HepG2 (cell line): ENCODE measurements around the gene ZBTB22. TPM values are rescaled to one million over a fixed set of nuclear protein-coding genes. Genes with fewer than 3 reads are reported as not detected.

ENCODE experiments used
- CBX2 ChIP-seq, 2 experiments: fragments of 200-600 bp in 1 of 2; sonication (generic); formaldehyde crosslinking in 1 of 2; IDR thresholded peaks; 2 replicates each; pipeline versions ENCODE4 v1.7.0 to v1.8.1; 2018 to 2022; ENCODE audit warnings: low read depth in 2 of 2, low read length in 1 of 2, mild to moderate bottlenecking in 1 of 2, missing genetic modification reagents in 1 of 2
- GATAD2A ChIP-seq: IDR thresholded peaks from 2 replicates; pipeline ENCODE4 v1.6.1; 2016
- HOXA9 ChIP-seq: sonication (generic); formaldehyde crosslinking; IDR thresholded peaks from 2 replicates; pipeline ENCODE4 v1.8.1; 2022; ENCODE audit warnings: missing genetic modification reagents, mild to moderate bottlenecking, moderate library complexity, borderline replicate concordance
- KLF13 ChIP-seq: sonication (generic); formaldehyde crosslinking; IDR thresholded peaks from 2 replicates; pipeline ENCODE4 v1.4.0; 2020; ENCODE audit warnings: mild to moderate bottlenecking, missing genetic modification reagents
- SRY ChIP-seq: sonication (generic); formaldehyde crosslinking; IDR thresholded peaks from 2 replicates; pipeline ENCODE4 v1.8.0; 2022; ENCODE audit warnings: mild to moderate bottlenecking, missing genetic modification reagents
- ZBTB10 ChIP-seq: sonication (generic); formaldehyde crosslinking; IDR thresholded peaks from 2 replicates; pipeline ENCODE4 v1.4.0; 2020; ENCODE audit warnings: missing genetic modification reagents, borderline replicate concordance
- ZBTB40 ChIP-seq, 2 experiments: fragments of 450-650 bp in 1 of 2; sonication (generic) in 1 of 2; formaldehyde crosslinking in 1 of 2; IDR thresholded peaks; 2 replicates each; pipeline versions ENCODE4 v1.6.1 to v1.8.0; 2016 to 2022; ENCODE audit warnings: antibody characterized with exemption in 1 of 2, mild to moderate bottlenecking in 1 of 2, missing genetic modification reagents in 1 of 2
- ZNF512 ChIP-seq: sonication (generic); formaldehyde crosslinking; IDR thresholded peaks from 2 replicates; pipeline ENCODE4 v1.4.0; 2020; ENCODE audit warnings: mild to moderate bottlenecking, missing genetic modification reagents
- ZNF772 ChIP-seq: sonication (generic); formaldehyde crosslinking; IDR thresholded peaks from 2 replicates; pipeline ENCODE4 v1.5.0; 2020; ENCODE audit warnings: mild to moderate bottlenecking, missing genetic modification reagents
- ZNF775 ChIP-seq: sonication (generic); formaldehyde crosslinking; IDR thresholded peaks from 2 replicates; pipeline ENCODE4 v1.4.0; 2020; ENCODE audit warnings: missing genetic modification reagents, mild to moderate bottlenecking, moderate library complexity, borderline replicate concordance
- polyA plus RNA-seq, 8 experiments: library from polyadenylated mRNA; depleted of rRNA in 3 of 8; stranded (reverse) in 7 of 8; unstranded in 1 of 8; fragments of >200 nt; fragmentation: Illumina TruSeq in 4 of 8; extraction: Trizol in 4 of 8; gene quantifications; 2 replicates each; pipeline versions ENCODE4 v1.2.1 to v1.2.3, GENCODE V29; 2011 to 2016; ENCODE audit warnings: low read depth in 4 of 8, missing spikeins in 1 of 8, mixed read lengths in 1 of 8; ENCODE audit not compliant: insufficient read depth in 1 of 8
- total RNA-seq, 5 experiments: library from RNA; depleted of rRNA; stranded (reverse); fragments of >200 nt; fragmentation: Illumina TruSeq; extraction: Trizol; gene quantifications; 2 replicates each; pipeline ENCODE4 v1.2.3, GENCODE V29; 2016; ENCODE audit warnings: low read depth in 1 of 5
- TF ChIP-seq, protein P1 (sequence below): sonication (generic); formaldehyde crosslinking; IDR thresholded peaks from 2 replicates; pipeline ENCODE4 v1.4.0; 2020; ENCODE audit warnings: missing genetic modification reagents

Gene ZBTB22
- total and polyA plus RNA-seq, 2 of the 13 experiments (the other 11 are each of a cell fraction or from before 2014, with no cell fraction given) = 8.0 to 10.6 TPM

DNA sequence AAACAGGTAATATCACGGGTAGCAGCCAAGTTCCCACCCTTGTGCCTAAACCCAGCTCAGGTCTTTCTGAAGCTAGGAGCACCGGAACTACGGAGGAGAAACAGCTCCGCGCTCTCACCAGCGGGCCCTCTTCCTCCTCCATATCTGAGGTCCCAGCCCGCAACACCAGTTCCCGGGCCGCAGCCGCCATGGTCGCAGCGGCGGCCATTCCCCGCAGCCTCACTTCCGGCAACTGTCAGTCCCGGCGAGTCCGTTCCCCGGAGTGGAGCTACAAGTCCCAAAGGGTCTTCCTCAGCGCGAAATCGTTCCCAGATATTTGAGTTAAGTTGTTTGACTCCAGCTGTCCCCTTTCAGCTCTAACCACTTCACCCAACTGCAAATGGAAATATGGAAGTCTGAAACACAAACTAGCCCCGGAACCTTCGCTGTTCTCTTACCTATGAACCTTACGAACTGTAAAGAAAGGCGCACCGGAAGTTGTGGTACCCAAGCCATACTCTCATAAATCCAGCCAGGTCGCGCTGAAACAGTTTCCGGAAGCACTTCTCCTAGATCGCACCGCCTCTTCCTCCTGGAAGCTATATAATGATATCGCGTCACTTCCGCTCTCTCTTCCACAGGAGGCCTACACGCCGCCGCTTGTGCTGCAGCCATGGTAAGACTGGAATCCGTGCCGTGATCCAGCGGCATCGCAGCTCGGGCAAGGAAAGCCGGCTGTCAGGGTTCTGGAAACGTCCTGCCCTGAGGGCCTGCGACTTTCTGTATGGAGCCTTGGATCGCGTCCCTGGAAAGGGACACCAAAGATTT lies 45.9 kb downstream of the ZBTB22 start, which contains the start of the genes RPS18 and VPS52 (continued):
- TF ChIP-seq ZBTB40 (IDR thresholded peaks at IDR 0.05) = peak; percentile 98
- TF ChIP-seq ZBTB40 (CRISPR knock-in tag; IDR thresholded peaks at IDR 0.05) = peak; percentile 84
- TF ChIP-seq ZNF772 (CRISPR knock-in tag) = peak; percentile 66
- TF ChIP-seq, protein P1, sequence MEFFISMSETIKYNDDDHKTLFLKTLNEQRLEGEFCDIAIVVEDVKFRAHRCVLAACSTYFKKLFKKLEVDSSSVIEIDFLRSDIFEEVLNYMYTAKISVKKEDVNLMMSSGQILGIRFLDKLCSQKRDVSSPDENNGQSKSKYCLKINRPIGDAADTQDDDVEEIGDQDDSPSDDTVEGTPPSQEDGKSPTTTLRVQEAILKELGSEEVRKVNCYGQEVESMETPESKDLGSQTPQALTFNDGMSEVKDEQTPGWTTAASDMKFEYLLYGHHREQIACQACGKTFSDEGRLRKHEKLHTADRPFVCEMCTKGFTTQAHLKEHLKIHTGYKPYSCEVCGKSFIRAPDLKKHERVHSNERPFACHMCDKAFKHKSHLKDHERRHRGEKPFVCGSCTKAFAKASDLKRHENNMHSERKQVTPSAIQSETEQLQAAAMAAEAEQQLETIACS (CRISPR knock-in tag) = peak; percentile 39; the same call in 1 of the 2 replicates
- no peak for TF ChIP-seq ZNF512
- TF ChIP-seq GATAD2A (CRISPR knock-in tag) = peak; percentile 68
- no peak for TF ChIP-seq KLF13 (CRISPR knock-in tag)
- TF ChIP-seq CBX2 (IDR thresholded peaks at IDR 0.05; ENCODE audit: low read depth, low read length) = no peak
- TF ChIP-seq CBX2 (CRISPR knock-in tag; IDR thresholded peaks at IDR 0.05; ENCODE audit: low read depth) = no peak
- TF ChIP-seq SRY = peak; percentile 46; the same call in 1 of the 2 replicates
- TF ChIP-seq ZNF775 (CRISPR knock-in tag) = peak; percentile 80; the same call in 1 of the 2 replicates
- TF ChIP-seq HOXA9 = no peak
- TF ChIP-seq ZBTB10 (CRISPR knock-in tag) = peak; percentile 57; the same call in 1 of the 2 replicates
